ENCODE measurements around the gene TMEM185B. TPM values are rescaled to one million over a fixed set of nuclear protein-coding genes. Genes with fewer than 3 reads are reported as not detected.

Gene TMEM185B
- polyA plus RNA-seq, 4 donors = 2.0 to 28.3 (median 6.9) TPM

DNA sequence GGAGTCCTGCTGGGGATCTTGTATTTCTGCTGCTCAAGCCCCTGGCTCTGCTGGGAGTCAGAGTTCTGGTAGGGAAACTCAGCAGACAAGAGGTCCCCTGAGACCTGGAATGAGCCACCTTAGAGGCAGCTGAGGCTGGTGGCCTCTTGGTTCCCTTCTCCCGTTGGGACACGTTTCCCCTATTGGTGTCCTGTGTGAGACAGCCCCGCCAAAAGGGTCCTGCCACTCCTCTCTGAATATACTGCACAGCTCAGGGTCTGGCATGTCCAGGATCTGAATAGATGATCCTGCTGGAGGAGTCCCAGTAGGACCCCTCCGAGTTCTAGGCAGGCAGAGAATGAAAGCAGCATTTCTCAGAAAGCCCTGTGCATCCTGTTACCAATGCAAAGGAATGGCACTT is 27.4 kb upstream of the TMEM185B start:
- WGBS, 3 donors = 81 to 93% (median 84%) methylated on average over 4 of the region's 4 CpGs
- no peak overlapping the region for H3K27ac ChIP-seq (ENCODE audit: low read depth in 1 of 3, low read length in 2 of 3)
- no peak for DNase-seq

DNA sequence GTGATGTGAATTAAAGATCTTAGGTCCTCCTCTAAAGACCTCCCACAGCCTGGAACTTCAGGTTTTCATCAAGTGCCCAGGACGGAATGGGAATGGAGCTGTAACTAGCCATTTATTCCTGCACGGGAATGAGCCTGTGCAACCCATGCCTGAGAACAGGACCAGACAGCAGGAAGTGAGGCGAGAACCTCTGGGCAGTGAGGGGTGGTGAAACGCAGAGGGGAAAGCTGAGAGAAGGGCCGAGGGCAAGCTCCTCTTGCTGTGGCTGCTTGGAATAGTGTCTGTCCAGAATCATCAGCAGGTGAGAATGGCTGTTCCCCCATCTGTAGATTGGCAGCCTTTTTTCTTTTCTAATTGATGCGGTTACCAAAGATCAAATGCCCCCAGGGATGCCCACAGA is 24.7 kb upstream of the TMEM185B start:
- H3K27ac ChIP-seq (ENCODE audit: low read depth in 1 of 3, low read length in 2 of 3) = no peak overlapping the region
- WGBS, 3 donors = 74 to 86% (median 83%) methylated on average over 6 of the region's 6 CpGs
- DNase-seq = no peak
- no peak for FAIRE-seq
- peaks cover 0 to 3% (median 0%) of the 10 kb centered on the region in 3 donors for H3K27me3 ChIP-seq (ENCODE audit: control insufficient read depth in 3 of 3, insufficient read depth in 3 of 3, low read length in 3 of 3)
- H3K4me3 ChIP-seq (ENCODE audit: low read depth in 1 of 3, low read length in 3 of 3) = no peak overlapping the region
- H3K9me3 ChIP-seq (ENCODE audit: control insufficient read depth in 2 of 2, insufficient read depth in 1 of 2, low read depth in 1 of 2, low read length in 1 of 2) = peaks cover 0 to 3% of the 10 kb centered on the region in 2 donors
- H3K4me1 ChIP-seq (ENCODE audit: control insufficient read depth in 3 of 3, insufficient read depth in 2 of 3, low read depth in 1 of 3, low read length in 2 of 3) = peaks cover 0 to 51% (median 11%) of the 10 kb centered on the region in 3 donors
- no peaks in the 10 kb centered on the region for H3K36me3 ChIP-seq (ENCODE audit: control insufficient read depth in 3 of 3, insufficient read depth in 2 of 3, low read depth in 1 of 3, low read length in 3 of 3)

More for the DNA sequence above, 27.4 kb upstream of the TMEM185B start:
- H3K9me3 ChIP-seq (ENCODE audit: control insufficient read depth in 2 of 2, insufficient read depth in 1 of 2, low read depth in 1 of 2, low read length in 1 of 2) = no peaks in the 10 kb centered on the region
- FAIRE-seq = no peak
- no peak overlapping the region for H3K4me3 ChIP-seq (ENCODE audit: low read depth in 1 of 3, low read length in 3 of 3)
- H3K4me1 ChIP-seq (ENCODE audit: control insufficient read depth in 3 of 3, insufficient read depth in 2 of 3, low read depth in 1 of 3, low read length in 2 of 3) = peaks cover 4 to 27% (median 6%) of the 10 kb centered on the region in 3 donors
- H3K36me3 ChIP-seq (ENCODE audit: control insufficient read depth in 3 of 3, insufficient read depth in 2 of 3, low read depth in 1 of 3, low read length in 3 of 3) = no peaks in the 10 kb centered on the region
- H3K27me3 ChIP-seq (ENCODE audit: control insufficient read depth in 3 of 3, insufficient read depth in 3 of 3, low read length in 3 of 3) = peaks cover 0 to 3% (median 0%) of the 10 kb centered on the region in 3 donors

DNA sequence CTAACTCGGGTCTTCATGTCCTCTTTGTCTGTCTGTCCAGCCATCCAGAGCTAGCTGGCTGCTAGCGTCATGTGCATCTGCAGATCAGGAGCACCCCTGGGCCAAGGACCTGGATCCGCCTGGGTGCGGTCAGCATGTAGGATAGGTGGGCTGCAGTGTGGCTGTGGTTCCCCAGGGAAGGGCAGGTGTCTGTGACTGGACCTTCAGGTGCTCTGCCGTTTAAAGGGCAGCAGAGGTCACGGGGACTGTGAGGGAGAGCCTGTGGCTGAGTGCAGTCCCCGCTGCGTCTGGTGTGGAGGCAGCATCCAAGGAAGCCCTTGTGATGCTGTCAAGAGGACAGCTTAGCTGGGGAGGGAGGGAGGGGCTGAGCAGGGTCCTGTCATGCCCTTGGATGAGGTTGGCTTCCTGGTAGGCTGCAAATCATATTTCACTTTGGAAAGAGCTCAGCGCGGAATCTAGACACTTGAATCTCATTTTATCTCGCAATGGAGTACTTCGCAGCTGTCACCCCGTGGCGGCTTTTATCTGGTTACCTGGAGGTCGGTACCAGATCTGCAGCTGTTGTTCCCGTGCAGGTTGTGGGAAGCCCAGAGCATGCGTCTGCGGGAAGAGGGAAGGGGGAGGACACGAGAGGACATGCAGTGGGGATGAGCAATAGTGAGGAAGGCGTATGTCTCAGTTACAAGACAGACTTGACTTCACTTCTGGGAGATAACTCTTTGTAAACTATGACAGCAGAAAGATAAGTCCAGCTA is 23.5 kb upstream of the TMEM185B start:
- FAIRE-seq = no peak
- Histone ChIP-seq H3K27me3 (ENCODE audit: control insufficient read depth in 3 of 3, insufficient read depth in 3 of 3, low read length in 3 of 3) (peaks cover 0 to 3% (median 0%) of the 10 kb centered on the region in 3 donors), H3K4me1 (ENCODE audit: control insufficient read depth in 3 of 3, insufficient read depth in 2 of 3, low read depth in 1 of 3, low read length in 2 of 3) (peaks cover 0 to 51% (median 11%) of the 10 kb centered on the region in 3 donors), H3K27ac (ENCODE audit: low read depth in 1 of 3, low read length in 2 of 3) (peak overlapping the region in 1 of 3 donors; percentile 96), H3K36me3 (ENCODE audit: control insufficient read depth in 3 of 3, insufficient read depth in 2 of 3, low read depth in 1 of 3, low read length in 3 of 3) (no peaks in the 10 kb centered on the region), H3K9me3 (ENCODE audit: control insufficient read depth in 2 of 2, insufficient read depth in 1 of 2, low read depth in 1 of 2, low read length in 1 of 2) (peaks cover 0 to 3% of the 10 kb centered on the region in 2 donors), H3K4me3 (ENCODE audit: low read depth in 1 of 3, low read length in 3 of 3) (no peak overlapping the region)
- DNase-seq = no peak
- 38 to 62% (median 45%) methylated on average over 20 of the region's 20 CpGs for WGBS, 3 donors

DNA sequence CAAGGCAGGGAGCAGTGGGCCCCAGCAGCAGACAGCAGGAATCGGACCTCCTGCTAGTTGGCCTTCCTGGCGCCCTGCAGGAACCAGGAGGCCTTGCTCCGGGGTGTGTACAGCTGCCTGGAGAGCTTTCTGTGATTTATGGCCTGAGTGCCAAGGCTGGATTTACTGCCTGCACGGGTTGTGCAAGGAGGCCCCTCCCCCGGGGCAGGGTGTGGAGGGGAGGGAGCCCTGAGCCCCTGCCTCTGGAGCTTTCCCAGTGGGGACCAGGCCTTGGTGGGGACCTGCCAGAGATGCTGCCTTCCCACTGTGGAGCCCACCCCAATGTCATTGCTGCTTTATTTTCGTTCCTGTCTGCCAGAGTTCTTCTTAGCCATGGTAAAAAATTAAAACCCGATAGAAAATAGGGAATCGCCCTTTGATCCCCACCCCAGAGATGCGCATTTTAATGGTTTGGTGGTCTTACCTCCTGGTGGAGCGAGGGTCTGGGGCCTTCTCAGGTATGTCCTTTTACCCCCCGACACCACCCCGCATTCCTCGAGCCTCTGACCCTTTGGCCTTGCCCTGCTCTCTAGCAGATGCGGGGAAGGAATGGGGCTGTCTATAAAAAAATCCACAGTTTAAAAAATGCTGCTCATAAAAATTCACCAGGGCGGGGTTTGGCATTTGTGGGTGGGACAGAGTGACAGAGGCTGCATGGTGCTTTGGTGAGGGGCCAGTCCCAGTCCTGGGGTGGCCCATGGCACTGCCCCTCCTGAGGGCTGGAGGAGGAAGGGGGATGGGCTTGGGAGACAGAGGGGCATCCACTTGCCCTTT is 22.5 kb upstream of the TMEM185B start:
- H3K9me3 ChIP-seq (ENCODE audit: control insufficient read depth in 2 of 2, insufficient read depth in 1 of 2, low read depth in 1 of 2, low read length in 1 of 2) = peaks cover 0 to 3% of the 10 kb centered on the region in 2 donors
- H3K4me1 ChIP-seq (ENCODE audit: control insufficient read depth in 3 of 3, insufficient read depth in 2 of 3, low read depth in 1 of 3, low read length in 2 of 3) = peaks cover 0 to 54% (median 11%) of the 10 kb centered on the region in 3 donors
- H3K4me3 ChIP-seq (ENCODE audit: low read depth in 1 of 3, low read length in 3 of 3) = no peak overlapping the region
- no peak for FAIRE-seq
- peak; percentile 96 for DNase-seq
- peaks cover 0 to 3% (median 0%) of the 10 kb centered on the region in 3 donors for H3K27me3 ChIP-seq (ENCODE audit: control insufficient read depth in 3 of 3, insufficient read depth in 3 of 3, low read length in 3 of 3)
- WGBS, 3 donors = 14 to 54% (median 38%) methylated on average over 15 of the region's 15 CpGs
- H3K27ac ChIP-seq (ENCODE audit: low read depth in 1 of 3, low read length in 2 of 3) = peak overlapping the region; percentile 87 to 96 (median 90)
- no peaks in the 10 kb centered on the region for H3K36me3 ChIP-seq (ENCODE audit: control insufficient read depth in 3 of 3, insufficient read depth in 2 of 3, low read depth in 1 of 3, low read length in 3 of 3)

DNA sequence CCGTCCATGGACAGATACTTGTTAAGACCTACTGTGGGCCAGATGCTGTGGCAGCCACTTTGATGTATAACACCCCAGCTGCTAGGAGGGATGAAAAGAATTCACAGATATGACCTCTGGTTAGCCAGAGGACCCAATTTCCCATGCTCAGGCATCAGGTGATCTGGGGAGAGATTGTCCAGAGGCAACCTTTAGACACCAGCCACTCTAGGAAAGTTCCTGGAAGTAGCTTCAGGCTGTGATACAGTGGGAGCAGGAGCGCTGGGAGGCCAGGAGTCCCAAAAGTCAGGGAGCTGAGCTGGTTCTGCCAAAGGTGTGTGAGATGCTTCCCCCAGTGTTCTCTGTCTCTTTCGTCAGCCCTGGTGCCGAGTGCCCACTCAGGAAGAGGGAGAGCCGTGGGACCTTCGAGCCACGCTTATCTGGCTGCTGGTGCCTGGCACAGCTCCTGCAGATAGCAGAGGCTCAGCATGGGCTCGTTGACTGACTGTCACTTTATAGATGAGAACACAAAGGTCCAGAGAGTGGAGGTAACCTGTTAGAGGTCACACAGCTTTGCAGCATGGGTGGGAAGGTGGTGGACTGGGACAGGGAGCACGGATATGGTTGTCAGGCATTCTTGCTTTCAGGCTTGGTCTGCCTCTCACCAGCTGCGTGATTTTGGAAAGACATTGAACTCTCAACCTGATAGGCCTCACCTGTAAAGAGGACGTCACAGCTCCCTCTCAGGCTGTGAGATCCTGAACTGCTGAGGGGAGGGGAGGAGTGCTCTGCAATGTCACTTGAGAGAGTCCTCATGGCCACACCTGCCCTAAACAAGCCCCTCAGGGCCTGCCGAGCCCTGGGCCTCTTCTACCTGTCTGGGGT is 21.7 kb upstream of the TMEM185B start:
- Histone ChIP-seq H3K27me3 (ENCODE audit: control insufficient read depth in 3 of 3, insufficient read depth in 3 of 3, low read length in 3 of 3) (peaks cover 0 to 3% (median 0%) of the 10 kb centered on the region in 3 donors), H3K4me3 (ENCODE audit: low read depth in 1 of 3, low read length in 3 of 3) (no peak overlapping the region), H3K4me1 (ENCODE audit: control insufficient read depth in 3 of 3, insufficient read depth in 2 of 3, low read depth in 1 of 3, low read length in 2 of 3) (peaks cover 0 to 62% (median 12%) of the 10 kb centered on the region in 3 donors), H3K9me3 (ENCODE audit: control insufficient read depth in 2 of 2, insufficient read depth in 1 of 2, low read depth in 1 of 2, low read length in 1 of 2) (peaks cover 0 to 3% of the 10 kb centered on the region in 2 donors), H3K27ac (ENCODE audit: low read depth in 1 of 3, low read length in 2 of 3) (peak overlapping the region; percentile 87 to 96 (median 90)), H3K36me3 (ENCODE audit: control insufficient read depth in 3 of 3, insufficient read depth in 2 of 3, low read depth in 1 of 3, low read length in 3 of 3) (no peaks in the 10 kb centered on the region)
- DNase-seq (peak; percentile 74 to 78), FAIRE-seq (no peak)
- WGBS, 3 donors = 24 to 67% (median 44%) methylated on average over 12 of the region's 12 CpGs

DNA sequence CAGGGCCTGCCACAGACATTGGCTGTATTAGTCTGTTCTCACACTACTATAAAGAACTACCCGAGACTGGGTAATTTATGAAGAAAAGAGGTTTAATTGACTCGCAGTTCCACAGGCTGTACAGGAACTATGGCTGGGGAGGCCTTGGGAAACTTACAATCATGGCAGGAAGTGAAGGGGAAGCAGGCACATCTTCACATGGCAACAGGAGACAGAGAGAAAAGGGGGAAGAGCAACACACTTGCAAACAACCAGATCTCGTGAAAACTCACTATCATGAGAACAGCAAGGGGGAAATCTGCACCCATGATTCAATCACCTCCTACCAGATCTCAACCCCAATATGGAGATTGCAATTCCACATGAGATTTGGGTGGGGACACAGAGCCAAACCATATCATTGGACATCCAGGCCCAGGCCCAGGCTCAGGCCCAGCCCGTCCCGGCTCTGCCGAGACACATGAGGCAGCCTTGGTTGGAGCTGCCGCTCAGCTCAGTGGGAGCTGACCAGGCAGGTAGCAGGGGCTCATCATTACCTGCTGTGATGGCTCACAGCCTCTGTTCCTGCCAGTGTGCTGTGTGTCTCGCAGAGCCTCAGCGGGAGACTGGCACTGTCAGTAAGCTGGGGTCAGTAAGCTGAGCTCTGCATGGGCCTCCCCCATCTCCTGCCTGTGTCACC is 20.8 kb upstream of the TMEM185B start:
- FAIRE-seq (no peak), DNase-seq (no peak)
- H3K4me3 ChIP-seq (ENCODE audit: low read depth in 1 of 3, low read length in 3 of 3) = no peak overlapping the region
- H3K27me3 ChIP-seq (ENCODE audit: control insufficient read depth in 3 of 3, insufficient read depth in 3 of 3, low read length in 3 of 3) = peaks cover 0 to 3% (median 0%) of the 10 kb centered on the region in 3 donors
- peaks cover 0 to 71% (median 18%) of the 10 kb centered on the region in 3 donors for H3K4me1 ChIP-seq (ENCODE audit: control insufficient read depth in 3 of 3, insufficient read depth in 2 of 3, low read depth in 1 of 3, low read length in 2 of 3)
- peak overlapping the region in 2 of 3 donors; percentile 90 to 96 for H3K27ac ChIP-seq (ENCODE audit: low read depth in 1 of 3, low read length in 2 of 3)
- peaks cover 0 to 2% (median 0%) of the 10 kb centered on the region in 3 donors for H3K36me3 ChIP-seq (ENCODE audit: control insufficient read depth in 3 of 3, insufficient read depth in 2 of 3, low read depth in 1 of 3, low read length in 3 of 3)
- peaks cover 0 to 3% of the 10 kb centered on the region in 2 donors for H3K9me3 ChIP-seq (ENCODE audit: control insufficient read depth in 2 of 2, insufficient read depth in 1 of 2, low read depth in 1 of 2, low read length in 1 of 2)
- WGBS, 3 donors = 97 to 98% (median 97%) methylated on average over 9 of the region's 9 CpGs

DNA sequence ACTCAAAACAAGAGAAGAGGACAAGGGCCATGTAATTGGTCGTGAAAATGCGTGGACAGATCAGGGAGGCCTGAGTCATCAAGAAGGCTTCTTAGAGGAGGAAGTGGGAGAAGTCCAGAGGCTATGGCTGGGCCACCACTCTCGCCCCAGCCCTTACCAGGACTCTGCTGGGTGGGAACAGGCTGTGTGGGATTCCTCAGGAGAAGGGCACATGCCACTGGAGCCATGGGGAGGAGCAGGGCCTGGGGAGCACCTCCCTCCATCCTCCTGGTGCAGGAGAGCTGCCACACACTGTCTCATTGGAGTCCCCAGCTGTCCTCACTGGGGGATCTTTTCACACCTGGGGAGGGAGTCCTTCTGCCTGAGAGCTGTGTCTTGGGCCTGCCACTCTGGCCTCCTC is 20.0 kb upstream of the TMEM185B start:
- H3K4me3 ChIP-seq (ENCODE audit: low read depth in 1 of 3, low read length in 3 of 3) = no peak overlapping the region
- H3K27ac ChIP-seq (ENCODE audit: low read depth in 1 of 3, low read length in 2 of 3) = peak overlapping the region in 1 of 3 donors; percentile 96
- no peak for FAIRE-seq
- H3K9me3 ChIP-seq (ENCODE audit: control insufficient read depth in 2 of 2, insufficient read depth in 1 of 2, low read depth in 1 of 2, low read length in 1 of 2) = peaks cover 0 to 3% of the 10 kb centered on the region in 2 donors
- H3K36me3 ChIP-seq (ENCODE audit: control insufficient read depth in 3 of 3, insufficient read depth in 2 of 3, low read depth in 1 of 3, low read length in 3 of 3) = peaks cover 0 to 2% (median 0%) of the 10 kb centered on the region in 3 donors
- peaks cover 0 to under 1% (median 0%) of the 10 kb centered on the region in 3 donors for H3K27me3 ChIP-seq (ENCODE audit: control insufficient read depth in 3 of 3, insufficient read depth in 3 of 3, low read length in 3 of 3)
- WGBS, 3 donors = 39 to 64% (median 62%) methylated on average over 3 of the region's 3 CpGs
- DNase-seq = peak; percentile 51 to 52
- peaks cover 0 to 77% (median 18%) of the 10 kb centered on the region in 3 donors for H3K4me1 ChIP-seq (ENCODE audit: control insufficient read depth in 3 of 3, insufficient read depth in 2 of 3, low read depth in 1 of 3, low read length in 2 of 3)

Data from small intestine (tissue), 7 donors.